ENCODE data around the gene AKR1B1.

DNA sequence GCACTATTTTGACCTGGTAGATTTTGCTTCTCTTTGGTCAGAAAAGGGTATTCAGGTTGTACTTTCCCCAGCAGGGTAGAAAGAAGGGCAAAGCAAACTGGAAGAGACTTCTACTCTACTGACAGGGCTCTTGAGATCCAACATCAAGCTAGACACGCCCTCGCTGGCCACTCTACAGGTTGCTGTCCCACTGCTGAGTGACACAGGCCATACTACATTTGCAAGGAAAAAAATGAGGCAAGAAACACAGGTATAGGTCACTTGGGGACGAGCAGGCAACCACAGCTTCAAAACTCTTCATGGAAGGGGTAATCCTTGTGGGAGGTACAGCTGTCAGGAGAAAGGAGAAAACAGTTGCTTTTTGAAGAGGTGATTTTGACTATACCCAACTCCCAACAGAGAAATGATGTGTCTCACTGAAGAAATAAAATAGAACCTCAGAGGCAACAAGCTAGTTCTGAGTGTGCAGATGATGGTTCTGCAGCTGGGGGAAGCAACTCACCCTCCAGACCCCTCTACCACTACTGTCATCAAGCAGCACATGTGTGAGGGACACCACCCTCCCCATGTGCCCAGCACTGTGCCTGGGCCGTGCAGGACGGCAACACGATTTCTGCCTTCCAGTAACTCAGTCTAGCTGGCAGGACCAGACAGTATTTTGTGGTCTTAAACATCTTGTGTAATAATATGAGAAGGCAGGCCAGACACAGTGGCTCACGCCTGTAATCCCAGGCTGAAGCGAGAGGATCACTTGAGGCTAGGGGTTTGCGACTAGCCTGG, 16.3 kb downstream of the AKR1B1 start:
- TF ChIP-seq, protein P1, sequence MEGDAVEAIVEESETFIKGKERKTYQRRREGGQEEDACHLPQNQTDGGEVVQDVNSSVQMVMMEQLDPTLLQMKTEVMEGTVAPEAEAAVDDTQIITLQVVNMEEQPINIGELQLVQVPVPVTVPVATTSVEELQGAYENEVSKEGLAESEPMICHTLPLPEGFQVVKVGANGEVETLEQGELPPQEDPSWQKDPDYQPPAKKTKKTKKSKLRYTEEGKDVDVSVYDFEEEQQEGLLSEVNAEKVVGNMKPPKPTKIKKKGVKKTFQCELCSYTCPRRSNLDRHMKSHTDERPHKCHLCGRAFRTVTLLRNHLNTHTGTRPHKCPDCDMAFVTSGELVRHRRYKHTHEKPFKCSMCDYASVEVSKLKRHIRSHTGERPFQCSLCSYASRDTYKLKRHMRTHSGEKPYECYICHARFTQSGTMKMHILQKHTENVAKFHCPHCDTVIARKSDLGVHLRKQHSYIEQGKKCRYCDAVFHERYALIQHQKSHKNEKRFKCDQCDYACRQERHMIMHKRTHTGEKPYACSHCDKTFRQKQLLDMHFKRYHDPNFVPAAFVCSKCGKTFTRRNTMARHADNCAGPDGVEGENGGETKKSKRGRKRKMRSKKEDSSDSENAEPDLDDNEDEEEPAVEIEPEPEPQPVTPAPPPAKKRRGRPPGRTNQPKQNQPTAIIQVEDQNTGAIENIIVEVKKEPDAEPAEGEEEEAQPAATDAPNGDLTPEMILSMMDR (conservative IDR thresholded peaks at IDR 0.05 in 1 of 2, IDR thresholded peaks at IDR 0.05 in 1 of 2; ENCODE audit: low read depth in 1 of 2, low read length in 2 of 2), result no peak
- no peak for TF ChIP-seq EZH2 (IDR thresholded peaks at IDR 0.05; ENCODE audit: low read length, missing control alignments)
